Lower leg skin (tissue), 3 donors: ENCODE results near the gene RAB8A.

Source experiments
- CTCF ChIP-seq, 3 donors: fragments of 450-650 bp; IDR thresholded peaks; one replicate each; pipeline ENCODE4 v1.5.1; 2016; ENCODE audit warnings: antibody characterized with exemption in 3 of 3, mild to moderate bottlenecking in 3 of 3, moderate library complexity in 2 of 3
- POLR2A ChIP-seq, 2 donors: fragments of 450-650 bp; IDR thresholded peaks; one replicate each; pipeline ENCODE4 v1.6.1; 2016 to 2017; ENCODE audit warnings: antibody characterized with exemption in 2 of 2, mild to moderate bottlenecking in 1 of 2, moderate library complexity in 1 of 2

DNA sequence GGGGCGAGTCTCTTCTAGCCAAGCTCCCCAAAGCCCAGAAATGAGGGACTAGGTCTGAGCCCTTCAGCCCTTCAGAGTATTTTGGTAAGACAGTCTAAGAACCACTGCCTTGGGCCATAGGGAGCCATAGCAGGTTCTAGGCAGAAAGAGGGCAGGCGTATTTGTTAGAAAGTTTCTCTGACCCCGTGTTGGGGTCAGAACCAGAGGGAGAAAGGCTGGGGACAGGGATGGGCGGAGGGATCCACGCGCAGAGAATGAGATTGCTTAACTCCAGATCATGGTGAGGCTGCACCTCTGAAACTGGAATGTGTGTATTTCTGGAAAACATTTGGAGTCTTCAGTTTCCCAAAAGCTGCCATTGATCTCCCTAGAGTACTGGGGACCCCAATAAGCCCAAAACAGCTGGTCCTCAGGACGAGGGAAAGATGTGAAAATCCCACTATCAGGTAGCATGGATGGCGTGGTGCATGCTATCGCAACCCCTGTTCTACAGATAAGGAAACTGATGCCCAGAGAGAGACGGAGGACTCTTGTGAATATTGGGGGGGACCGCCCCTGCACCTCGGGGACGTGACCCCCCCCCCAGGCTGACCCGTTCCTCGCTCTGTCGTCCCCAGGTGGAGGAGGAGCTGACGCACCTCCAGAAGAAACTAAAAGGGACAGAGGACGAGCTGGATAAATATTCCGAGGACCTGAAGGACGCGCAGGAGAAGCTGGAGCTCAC, 36.1 kb upstream of the RAB8A start:
- TF ChIP-seq POLR2A (IDR thresholded peaks at IDR 0.05) (no peak), CTCF (IDR thresholded peaks at IDR 0.05) (no peak)
